GM18502 (cell line): ENCODE results near the gene HECW1.
"Not testable (repeated sequence)": the region's sequence is repeated elsewhere in the genome, so short reads cannot be mapped to it uniquely, and the experiment has no call there.

Source experiments
- ATAC-seq: cut with Tn5 transposase; IDR thresholded peaks from one replicate; pipeline ENCODE4 v1.9.1; 2021; ENCODE audit warnings: mild to moderate bottlenecking; ENCODE audit not compliant: unreplicated experiment, poor library complexity

HECW1 gene

DNA sequence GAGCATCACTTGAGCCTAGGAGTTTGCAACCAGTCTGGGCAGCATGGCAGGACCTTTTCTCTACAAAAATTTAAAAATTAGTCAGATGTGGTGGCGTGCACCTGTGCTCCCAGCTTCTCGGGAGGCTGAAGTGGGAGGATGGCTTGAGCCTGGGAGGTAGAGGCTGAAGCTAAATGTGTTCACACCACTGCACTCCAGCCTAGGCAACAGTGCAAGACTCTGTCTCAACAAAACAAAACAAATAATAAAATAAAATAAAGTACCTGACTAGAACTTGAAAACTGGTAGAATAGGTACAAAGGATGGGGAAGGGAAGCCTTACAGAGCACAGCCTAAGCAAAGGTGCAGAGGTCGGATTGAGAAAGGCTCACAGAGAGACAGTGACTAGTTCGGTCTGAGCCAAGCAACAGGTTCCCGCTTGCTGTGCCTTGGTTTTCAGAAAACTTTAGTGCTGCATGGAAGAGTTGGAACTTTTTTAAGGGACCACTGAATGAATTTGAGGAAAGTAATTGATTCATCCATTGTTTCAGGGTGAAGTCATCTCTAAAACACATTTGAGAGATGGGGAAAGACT is 370.3 kb downstream of the HECW1 start:
- no peak for ATAC-seq

DNA sequence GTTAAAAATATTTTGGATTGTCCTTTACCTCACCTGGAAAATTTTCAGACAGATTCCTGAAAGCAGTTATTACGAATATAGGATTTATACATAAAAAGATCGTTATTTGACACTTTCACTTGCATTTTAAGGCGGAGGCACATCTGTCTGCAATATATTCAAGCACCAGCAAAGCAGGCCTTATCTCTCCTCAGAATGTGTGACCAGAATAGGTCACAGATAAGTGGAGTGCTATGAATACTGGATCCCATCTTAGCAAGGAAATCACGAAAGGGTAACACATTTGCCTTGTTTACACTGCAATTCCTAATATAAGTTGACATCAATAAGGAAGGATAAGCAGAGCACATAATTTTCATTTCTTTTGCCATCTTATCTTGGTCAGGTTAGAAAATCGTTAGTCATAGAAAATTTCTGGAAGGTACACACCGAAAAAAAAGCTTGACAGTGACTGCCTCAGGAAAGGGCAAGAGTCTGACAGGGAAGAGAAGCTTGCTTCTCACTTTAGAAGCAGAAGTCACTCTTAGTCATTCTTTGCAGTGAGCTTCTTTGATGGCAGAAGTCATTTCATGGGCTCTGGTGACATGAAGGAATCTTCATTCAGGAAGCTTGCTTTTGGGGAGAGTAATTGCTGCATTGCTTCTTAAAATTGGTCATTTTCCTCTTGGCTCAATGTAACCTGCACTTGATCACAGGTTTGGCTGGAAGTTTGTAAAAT is 372.4 kb downstream of the HECW1 start:
- ATAC-seq: no peak

DNA sequence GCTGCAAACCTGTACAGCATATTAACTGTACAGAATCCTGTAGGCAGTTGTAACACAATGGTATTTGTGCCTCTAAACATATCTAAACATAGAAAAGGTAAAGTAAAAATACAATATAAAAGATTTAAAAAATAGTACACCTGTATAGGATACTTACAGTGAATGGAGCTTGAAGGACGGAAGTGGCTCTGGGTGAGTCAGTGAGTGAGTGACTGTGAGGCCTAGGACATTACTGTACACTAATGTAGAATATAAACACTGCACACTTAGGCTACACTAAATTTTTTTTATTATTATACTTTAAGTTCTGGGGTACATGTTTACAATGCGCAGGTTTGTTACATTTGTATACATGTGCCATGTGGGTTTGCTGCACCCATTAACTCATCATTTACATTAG is 373.1 kb downstream of the HECW1 start:
- ATAC-seq: no peak

DNA sequence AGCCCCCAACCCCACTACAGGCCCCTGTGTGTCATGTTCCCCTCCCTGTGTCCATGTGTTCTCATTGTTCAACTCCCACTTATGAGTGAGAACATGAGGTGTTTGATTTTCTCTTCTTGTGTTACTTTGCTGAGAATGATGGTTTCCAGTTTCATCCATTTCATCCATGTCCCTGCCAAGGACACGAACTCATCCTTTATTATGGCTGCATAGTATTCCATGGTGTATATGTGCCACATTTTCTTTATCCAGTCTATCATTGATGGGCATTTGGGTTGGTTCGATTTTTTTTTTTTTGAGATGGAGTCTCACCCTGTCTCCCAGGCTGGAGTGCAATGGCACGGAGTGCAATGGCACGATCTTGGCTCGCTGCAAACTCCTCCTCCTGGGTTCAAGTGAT is 373.6 kb downstream of the HECW1 start:
- not testable (repeated sequence) for ATAC-seq

DNA sequence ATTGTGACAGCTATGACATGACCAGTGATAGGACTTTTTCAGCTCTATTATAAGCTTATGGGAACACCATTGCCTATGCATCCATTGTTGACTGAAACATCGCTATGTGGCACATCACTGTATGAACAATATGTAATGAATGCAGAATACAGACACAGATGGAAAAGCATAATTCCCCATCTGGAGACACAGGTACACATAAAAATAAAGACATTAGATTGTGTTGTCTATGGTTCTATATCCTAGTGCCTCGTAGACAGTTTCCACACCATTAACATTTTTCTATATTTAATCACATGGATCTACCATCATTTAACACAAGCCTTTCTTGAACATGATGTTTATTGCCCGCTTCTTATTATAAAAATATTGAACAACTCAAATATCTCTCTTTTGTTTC is 374.2 kb downstream of the HECW1 start:
- no peak for ATAC-seq

DNA sequence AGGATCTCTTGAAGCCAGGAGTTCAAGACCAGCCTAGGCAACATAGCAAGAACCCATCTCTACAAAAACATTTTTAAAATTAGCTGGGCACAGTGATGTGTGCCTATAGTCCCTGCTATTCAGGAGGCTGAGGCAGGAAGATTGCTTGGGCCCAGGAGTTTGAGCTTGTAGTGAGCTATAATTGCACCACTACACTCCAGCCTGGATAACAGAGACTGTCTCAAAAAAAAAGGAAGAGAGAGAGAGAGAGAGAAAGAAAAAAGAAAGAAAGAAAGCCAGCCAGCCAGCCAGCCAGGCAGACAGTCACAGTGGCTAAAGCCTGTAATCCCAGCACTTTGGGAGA is 375.3 kb downstream of the HECW1 start:
- ATAC-seq: no peak

DNA sequence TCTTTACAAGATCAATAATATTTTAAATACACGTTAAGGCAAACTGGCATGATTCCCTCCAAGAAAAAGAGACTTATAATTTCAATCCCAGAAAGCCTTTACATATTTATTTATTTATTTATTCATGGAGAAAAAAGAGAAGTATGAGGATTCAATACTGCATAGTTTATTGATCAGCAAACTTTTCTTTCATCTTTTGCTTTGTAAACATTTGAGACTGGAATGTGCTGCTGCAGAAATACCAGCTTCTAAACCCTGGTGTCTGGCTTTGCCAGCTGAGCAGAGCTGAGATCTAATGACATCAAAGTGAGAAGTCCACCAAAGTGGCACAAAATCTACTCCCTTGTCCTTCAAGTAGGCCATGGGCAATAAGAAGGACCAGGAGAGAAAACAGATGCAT is 376.8 kb downstream of the HECW1 start:
- no peak for ATAC-seq

DNA sequence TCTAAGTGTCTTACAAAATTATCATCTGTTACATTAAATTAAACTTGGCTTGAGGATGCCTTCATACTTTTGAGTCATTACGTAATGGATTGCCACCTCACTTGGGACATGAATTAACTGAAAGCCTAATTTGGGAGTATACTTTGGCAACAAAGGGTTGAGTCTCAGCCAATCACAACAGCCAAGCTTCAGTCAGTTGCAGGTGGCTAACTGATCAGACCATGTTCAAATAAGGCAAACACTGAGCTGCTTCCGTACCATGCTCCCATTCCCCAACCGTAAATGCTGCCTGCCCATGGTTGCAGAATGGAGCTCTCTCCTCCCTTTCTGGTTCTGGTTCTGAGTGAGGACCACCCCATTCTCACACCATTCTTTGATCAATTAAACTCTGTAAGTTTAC is 377.6 kb downstream of the HECW1 start:
- no peak for ATAC-seq

DNA sequence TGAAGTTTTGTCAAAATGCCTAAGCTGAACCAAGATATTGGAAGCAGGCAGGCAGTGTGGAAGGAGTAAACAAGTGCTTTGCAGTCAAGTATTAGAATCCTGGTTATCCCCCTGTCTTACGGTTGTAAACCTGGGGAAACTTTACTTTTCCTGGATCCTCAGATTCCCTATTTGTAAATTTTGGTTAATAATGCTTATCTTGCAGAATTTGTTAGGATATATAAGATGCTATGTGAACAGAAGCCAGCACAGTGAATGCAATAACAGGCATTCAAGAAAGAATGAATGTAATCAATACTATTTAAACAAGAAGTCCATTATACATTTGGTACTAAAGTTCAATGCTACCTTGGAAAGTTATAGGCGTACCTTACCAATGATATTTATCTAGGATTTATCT is 378.7 kb downstream of the HECW1 start:
- ATAC-seq: no peak

DNA sequence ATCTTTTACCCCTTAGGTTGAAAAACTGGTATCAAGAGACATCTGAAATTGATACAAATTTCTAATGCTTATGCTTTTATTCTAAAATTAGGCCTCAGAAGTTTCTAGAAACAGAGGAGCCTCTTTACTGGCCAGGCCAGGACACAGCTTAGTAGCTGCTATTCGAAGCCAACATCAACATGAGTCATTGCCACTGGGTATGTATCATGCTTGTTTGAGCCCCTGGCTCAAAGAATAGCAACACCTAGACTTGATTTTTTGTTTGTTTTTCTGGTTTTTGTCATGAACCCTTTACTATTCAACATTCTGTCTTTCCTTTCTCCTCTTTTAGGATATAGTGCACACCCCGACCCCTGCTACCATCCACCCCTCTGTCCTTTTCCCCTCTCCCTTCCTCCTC is 379.5 kb downstream of the HECW1 start:
- ATAC-seq: no peak

DNA sequence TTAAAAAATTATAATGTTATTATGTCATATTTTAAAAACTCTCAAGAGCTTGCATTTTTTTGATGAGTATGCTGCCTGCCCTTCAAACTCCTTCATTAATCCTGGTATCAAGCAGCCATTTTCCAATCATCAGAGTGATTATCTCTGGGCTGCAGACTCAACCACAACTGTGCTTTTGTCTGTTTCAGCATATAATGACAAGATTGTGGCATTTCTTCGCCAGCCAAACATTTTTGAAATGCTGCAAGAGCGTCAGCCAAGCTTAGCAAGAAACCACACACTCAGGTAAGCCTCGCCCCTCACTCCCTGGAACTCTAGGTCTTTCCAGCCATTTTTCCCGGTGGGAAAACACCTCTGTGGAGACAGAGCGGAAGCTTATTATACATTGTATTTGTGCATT is 380.4 kb downstream of the HECW1 start:
- ATAC-seq: no peak

DNA sequence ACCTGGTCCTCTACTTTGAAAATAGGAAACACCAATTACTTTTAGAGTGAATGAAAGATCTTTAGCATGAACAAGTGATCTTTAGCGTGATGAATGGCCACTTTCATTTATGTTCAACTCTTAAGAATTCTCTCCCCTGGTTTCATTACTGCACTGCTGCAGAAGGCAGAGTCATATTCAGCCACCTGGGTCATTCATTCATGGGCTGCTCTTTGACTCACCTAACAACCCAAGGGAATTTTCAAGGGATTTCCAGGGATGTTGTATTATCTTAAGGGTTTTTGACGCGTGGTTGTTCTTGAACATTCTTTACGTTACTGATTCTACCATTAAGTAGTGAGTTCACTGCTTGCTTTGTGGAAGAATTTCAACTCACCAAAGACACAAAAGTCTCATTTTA is 383.1 kb downstream of the HECW1 start:
- ATAC-seq: peak; percentile 78

DNA sequence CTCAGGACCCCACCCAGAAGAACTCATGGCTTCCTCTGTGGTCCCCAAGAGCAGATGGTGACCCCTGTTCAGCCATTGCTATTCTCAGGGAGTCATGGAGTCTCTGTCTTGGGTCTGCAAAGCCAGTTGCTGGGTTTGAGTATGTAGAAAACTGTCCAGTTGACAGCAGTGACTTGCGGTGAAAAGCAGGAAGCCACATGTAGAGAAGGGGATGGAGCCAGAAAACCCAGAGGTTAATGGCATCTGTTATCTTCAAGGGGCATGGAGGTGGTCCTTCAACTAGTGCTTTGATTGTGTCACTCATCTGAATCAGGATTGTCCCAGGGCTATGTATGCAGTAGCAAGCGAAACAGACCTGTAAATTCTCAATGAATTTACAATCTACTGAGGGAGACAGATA is 384.1 kb downstream of the HECW1 start:
- no peak for ATAC-seq

DNA sequence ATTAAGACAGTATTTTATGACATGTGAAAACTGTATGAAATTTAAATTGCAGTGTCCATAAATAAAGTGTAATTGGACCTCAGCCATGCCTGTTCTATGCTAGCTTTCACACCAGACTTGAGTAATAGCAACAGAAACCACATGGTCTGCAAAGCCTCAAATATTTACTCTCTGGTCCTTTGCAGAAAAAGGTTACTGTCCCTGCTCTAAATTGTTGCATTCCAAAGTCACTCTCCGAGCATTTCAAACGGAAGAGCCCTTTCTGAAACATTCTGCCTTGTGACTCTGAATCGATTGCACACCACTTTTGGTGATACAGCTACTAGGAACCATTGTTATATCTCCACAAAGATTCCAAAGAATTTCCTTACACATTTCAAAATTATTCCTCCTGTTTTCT is 389.4 kb downstream of the HECW1 start:
- no peak for ATAC-seq

DNA sequence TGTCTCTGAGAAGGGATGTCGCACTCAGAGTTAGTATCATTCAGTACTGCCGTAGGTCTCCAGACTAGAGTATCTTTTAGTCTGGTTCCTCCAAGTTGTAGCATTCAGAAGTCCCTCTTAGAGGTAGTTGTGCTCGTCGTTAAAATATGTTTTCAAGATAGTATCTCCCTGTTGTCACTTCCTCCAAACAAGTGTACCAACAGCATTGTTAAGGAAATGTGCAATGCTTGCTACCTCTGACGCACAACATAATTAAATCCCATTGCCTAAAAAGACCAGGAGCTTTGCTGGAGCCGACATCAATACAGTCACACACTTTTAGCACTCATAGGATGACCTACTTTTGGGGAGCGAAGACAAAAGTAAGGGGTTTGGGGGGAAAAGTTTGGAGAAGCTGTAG is 390.5 kb downstream of the HECW1 start:
- ATAC-seq: no peak

DNA sequence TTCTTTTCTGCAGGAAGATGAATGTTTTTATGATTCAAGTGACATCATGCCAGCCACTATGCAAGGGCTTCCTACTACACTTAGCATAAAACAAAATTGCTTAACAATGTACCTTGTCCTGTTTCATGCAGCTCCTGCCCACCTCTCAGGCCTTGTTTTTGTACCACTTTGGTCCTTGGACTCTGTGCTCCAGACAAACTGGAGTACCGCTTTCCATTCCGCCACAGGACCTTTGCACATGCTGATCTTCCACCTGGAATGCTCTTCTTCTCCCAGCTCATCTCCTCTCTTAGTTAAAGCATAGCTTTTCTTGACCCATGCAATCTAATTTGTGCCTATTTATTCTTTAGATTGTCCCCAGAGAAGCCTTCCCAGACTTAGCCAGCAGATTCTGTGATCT is 393.0 kb downstream of the HECW1 start:
- no peak for ATAC-seq

DNA sequence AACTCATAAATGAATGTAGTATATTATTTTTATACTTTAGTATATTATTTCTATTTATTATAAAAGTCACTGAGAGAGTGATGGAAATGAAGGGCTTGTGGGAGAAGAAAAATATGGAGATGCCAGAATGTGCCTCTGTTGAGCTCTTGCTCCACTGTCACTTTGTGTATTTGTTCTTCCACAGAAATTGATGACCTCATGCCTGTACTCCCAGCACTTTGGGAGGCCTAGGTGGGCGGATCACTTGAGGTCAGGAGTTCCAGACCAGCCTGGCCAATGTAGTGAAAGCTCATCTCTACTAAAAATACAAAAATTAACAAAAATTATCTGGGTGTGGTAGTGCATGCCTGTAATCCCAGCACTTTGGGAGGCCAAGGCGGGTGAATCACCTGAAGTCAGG is 394.0 kb downstream of the HECW1 start:
- no peak for ATAC-seq

DNA sequence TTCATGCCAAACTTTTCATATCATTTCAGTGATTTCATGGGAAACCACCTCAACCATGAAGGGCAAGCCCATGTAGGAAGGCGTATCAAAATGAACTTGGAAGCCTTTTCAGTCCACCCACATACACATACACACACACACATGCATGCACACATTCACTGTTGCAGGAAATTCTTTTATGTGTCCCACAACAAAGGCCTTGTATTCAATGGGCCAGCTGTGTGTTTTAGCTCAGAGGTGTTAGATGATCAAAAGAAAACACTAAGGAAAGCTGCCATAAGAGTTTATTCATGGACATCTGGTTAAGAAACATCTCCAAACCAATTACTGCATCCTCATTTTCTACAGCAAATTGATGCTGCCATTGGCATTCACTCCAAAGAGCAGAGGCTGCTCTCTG is 396.0 kb downstream of the HECW1 start:
- no peak for ATAC-seq

DNA sequence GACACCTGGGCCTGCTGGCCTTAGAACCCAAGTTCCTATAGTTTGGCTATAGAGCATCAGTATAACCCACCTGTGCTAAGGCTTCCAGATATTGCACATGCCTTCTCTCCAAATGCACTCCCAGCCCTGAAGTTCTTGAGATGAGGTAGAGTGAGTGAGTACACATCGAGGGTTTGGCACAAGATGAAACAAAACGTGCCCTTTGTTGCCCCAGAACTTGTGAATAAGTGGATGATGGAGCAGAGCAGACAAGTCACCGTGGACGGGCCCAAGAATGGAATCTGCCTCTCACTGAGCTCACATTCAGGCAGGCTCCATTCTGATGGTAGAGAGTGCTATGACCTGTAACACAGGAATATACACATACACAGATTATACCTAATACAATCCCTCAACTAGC is 397.5 kb downstream of the HECW1 start:
- no peak for ATAC-seq

DNA sequence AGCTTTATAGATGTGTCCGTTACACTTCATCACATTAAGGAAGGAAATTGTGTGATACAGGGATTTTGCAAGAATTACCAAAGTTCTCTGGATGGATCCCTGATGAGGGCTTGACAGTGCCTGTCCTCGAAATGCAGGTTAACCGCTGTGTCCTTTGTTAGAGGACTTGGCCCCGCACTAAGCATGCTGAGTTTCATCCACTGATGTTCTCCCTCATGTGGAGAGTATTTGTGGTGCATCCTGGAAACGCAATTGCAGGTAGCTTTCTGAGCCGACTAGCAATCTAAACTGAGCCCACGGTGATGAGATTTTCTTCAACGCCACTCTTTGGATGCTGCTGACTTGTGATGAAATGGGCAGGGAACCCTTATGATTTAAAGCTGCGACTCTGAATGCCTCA is 398.6 kb downstream of the HECW1 start:
- ATAC-seq: no peak

DNA sequence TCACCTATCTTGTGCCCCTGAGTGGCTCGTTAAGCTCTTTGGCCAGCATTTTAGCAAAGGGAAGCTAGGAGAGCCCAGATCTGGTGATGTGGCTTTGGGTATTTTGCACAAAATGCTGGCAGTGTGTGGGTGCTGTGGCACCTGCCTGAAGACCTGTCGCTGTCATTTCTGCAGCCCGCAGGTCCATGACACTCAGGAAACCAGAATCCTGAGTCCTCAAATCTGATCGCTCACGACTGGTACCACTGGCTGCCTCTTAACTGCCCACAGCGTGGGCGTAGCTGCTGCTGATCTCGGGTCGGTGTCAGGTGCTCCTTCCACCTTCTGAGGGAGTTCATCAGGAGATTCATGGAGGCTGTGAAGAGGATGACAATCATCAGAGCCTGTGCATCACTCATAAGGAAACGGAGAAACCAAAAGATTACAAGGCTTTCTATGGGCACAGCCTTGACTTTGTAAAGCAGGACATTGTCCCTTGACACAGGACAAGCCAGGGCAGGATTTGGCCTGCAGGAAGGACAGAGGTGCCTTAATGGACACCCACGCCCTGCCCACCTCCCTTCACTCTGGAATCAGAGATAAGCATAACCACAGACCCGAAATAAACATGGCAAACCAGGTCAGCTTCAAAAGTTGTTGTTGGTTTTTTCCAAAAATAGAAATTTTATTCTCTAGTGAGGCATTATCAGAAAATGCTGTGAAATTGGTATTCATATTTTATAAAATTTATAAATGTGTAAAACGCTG is 399.5 kb downstream of the HECW1 start:
- ATAC-seq: no peak

DNA sequence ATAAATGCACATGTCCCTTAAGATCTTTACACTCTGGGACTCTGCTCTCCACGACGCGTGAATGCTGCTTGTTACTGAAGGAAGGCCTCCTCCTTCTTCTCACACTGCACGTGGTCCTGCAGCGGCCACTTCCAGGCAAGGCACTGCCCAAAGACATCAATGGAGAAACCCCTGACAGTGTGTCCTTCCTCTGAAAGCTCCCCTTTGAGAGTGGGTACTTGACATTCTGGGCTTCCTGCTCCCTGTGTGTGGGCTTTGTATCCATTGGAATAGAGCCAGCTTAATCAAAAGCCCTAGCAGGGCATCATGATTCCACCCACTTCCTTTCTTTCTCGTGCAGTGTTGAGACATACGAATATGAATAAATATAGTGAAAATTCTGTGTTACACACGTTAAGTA is 400.8 kb downstream of the HECW1 start:
- no peak for ATAC-seq
